Activated naive CD8-positive, alpha-beta T cell (primary cell): ENCODE results near the gene GRIK4.

ENCODE experiments used
- H3K27ac Mint-ChIP-seq: one replicate; pipeline ENCODE4 v1.8.0; 2021; ENCODE audit warnings: mixed read lengths
- H3K27me3 Mint-ChIP-seq: one replicate; pipeline ENCODE4 v1.8.0; 2021; ENCODE audit warnings: mixed read lengths
- H3K36me3 Mint-ChIP-seq: one replicate; pipeline ENCODE4 v1.8.0; 2021; ENCODE audit warnings: mixed read lengths
- H3K4me1 Mint-ChIP-seq: one replicate; pipeline ENCODE4 v1.8.0; 2021; ENCODE audit warnings: low read depth, mixed read lengths
- H3K4me3 Mint-ChIP-seq: one replicate; pipeline ENCODE4 v1.8.0; 2021; ENCODE audit warnings: mild to moderate bottlenecking, mixed read lengths
- H3K9me3 Mint-ChIP-seq: one replicate; pipeline ENCODE4 v1.8.0; 2021; ENCODE audit warnings: low read depth, mixed read lengths

The GRIK4 gene

GRCh38 chr11:120626791-120627190 is 115.2 kb downstream of the GRIK4 start:
- Mint-ChIP-seq H3K27me3 (peaks cover 2% of the 10 kb centered on the region), H3K4me3 (no peak overlapping the region), H3K36me3 (no peaks in the 10 kb centered on the region), H3K4me1 (no peaks in the 10 kb centered on the region), H3K9me3 (no peaks in the 10 kb centered on the region), H3K27ac (no peak overlapping the region)

GRCh38 chr11:120627327-120628163 is 116.0 kb downstream of the GRIK4 start:
- Mint-ChIP-seq H3K4me1 (no peaks in the 10 kb centered on the region), H3K27ac (no peak overlapping the region), H3K9me3 (no peaks in the 10 kb centered on the region), H3K4me3 (no peak overlapping the region), H3K36me3 (no peaks in the 10 kb centered on the region), H3K27me3 (peaks cover 2% of the 10 kb centered on the region)

- Mint-ChIP-seq H3K36me3 (no peaks in the 10 kb centered on the region), H3K4me3 (no peak overlapping the region), H3K4me1 (peaks cover 2% of the 10 kb centered on the region), H3K9me3 (no peaks in the 10 kb centered on the region), H3K27ac (no peak overlapping the region), H3K27me3 (peaks cover 2% of the 10 kb centered on the region)
Measured at GRCh38 chr11:120629407-120630080, 118.0 kb downstream of the GRIK4 start.

- H3K4me1 Mint-ChIP-seq: peaks cover 2% of the 10 kb centered on the region
- H3K36me3 Mint-ChIP-seq: no peaks in the 10 kb centered on the region
- H3K27ac Mint-ChIP-seq: no peak overlapping the region
- no peak overlapping the region for H3K4me3 Mint-ChIP-seq
- peaks cover 2% of the 10 kb centered on the region for H3K27me3 Mint-ChIP-seq
- no peaks in the 10 kb centered on the region for H3K9me3 Mint-ChIP-seq
Measured at GRCh38 chr11:120630122-120630521, 118.6 kb downstream of the GRIK4 start.

- no peaks in the 10 kb centered on the region for H3K36me3 Mint-ChIP-seq
- H3K27ac Mint-ChIP-seq: no peak overlapping the region
- H3K4me1 Mint-ChIP-seq: peaks cover 2% of the 10 kb centered on the region
- H3K27me3 Mint-ChIP-seq: peaks cover 4% of the 10 kb centered on the region
- H3K9me3 Mint-ChIP-seq: no peaks in the 10 kb centered on the region
- no peak overlapping the region for H3K4me3 Mint-ChIP-seq
Measured at GRCh38 chr11:120632579-120632978, 121.0 kb downstream of the GRIK4 start.

- Mint-ChIP-seq H3K4me3 (no peak overlapping the region), H3K4me1 (peaks cover 2% of the 10 kb centered on the region), H3K27me3 (peaks cover 4% of the 10 kb centered on the region), H3K9me3 (no peaks in the 10 kb centered on the region), H3K27ac (no peak overlapping the region), H3K36me3 (no peaks in the 10 kb centered on the region)
Measured at GRCh38 chr11:120633616-120634393, 122.3 kb downstream of the GRIK4 start.

- Mint-ChIP-seq H3K27ac (no peak overlapping the region), H3K9me3 (no peaks in the 10 kb centered on the region), H3K36me3 (no peaks in the 10 kb centered on the region), H3K4me3 (no peak overlapping the region), H3K27me3 (peaks cover 8% of the 10 kb centered on the region), H3K4me1 (peaks cover 2% of the 10 kb centered on the region)
Measured at GRCh38 chr11:120634706-120635105, 123.2 kb downstream of the GRIK4 start.

GRCh38 chr11:120635136-120635810 is 123.7 kb downstream of the GRIK4 start:
- Mint-ChIP-seq H3K4me3 (no peak overlapping the region), H3K36me3 (no peaks in the 10 kb centered on the region), H3K27ac (no peak overlapping the region), H3K9me3 (no peaks in the 10 kb centered on the region), H3K4me1 (peaks cover 2% of the 10 kb centered on the region), H3K27me3 (peaks cover 8% of the 10 kb centered on the region)

GRCh38 chr11:120637131-120637530 is 125.6 kb downstream of the GRIK4 start:
- Mint-ChIP-seq H3K4me1 (peaks cover 2% of the 10 kb centered on the region), H3K4me3 (no peak overlapping the region), H3K36me3 (no peaks in the 10 kb centered on the region), H3K27me3 (peaks cover 13% of the 10 kb centered on the region), H3K9me3 (no peaks in the 10 kb centered on the region), H3K27ac (no peak overlapping the region)

- Mint-ChIP-seq H3K36me3 (no peaks in the 10 kb centered on the region), H3K4me3 (no peak overlapping the region), H3K4me1 (no peaks in the 10 kb centered on the region), H3K27ac (no peak overlapping the region), H3K27me3 (peaks cover 14% of the 10 kb centered on the region), H3K9me3 (no peaks in the 10 kb centered on the region)
Measured at GRCh38 chr11:120642196-120642894, 130.8 kb downstream of the GRIK4 start.

GRCh38 chr11:120643284-120643683 is 131.7 kb downstream of the GRIK4 start:
- Mint-ChIP-seq H3K4me1 (no peaks in the 10 kb centered on the region), H3K27me3 (peaks cover 14% of the 10 kb centered on the region), H3K9me3 (no peaks in the 10 kb centered on the region), H3K36me3 (no peaks in the 10 kb centered on the region), H3K27ac (no peak overlapping the region), H3K4me3 (no peak overlapping the region)

- no peak overlapping the region for H3K27ac Mint-ChIP-seq
- peaks cover 11% of the 10 kb centered on the region for H3K27me3 Mint-ChIP-seq
- no peaks in the 10 kb centered on the region for H3K9me3 Mint-ChIP-seq
- no peaks in the 10 kb centered on the region for H3K36me3 Mint-ChIP-seq
- no peaks in the 10 kb centered on the region for H3K4me1 Mint-ChIP-seq
- H3K4me3 Mint-ChIP-seq: no peak overlapping the region
Measured at GRCh38 chr11:120645639-120646038, 134.1 kb downstream of the GRIK4 start.

- H3K4me3 Mint-ChIP-seq: no peak overlapping the region
Measured at GRCh38 chr11:120646206-120646605, 134.7 kb downstream of the GRIK4 start.

GRCh38 chr11:120647681-120648080 is 136.1 kb downstream of the GRIK4 start:
- Mint-ChIP-seq H3K4me3 (no peak overlapping the region), H3K4me1 (no peaks in the 10 kb centered on the region), H3K36me3 (no peaks in the 10 kb centered on the region), H3K9me3 (no peaks in the 10 kb centered on the region), H3K27me3 (peaks cover 5% of the 10 kb centered on the region), H3K27ac (no peak overlapping the region)

More at GRCh38 chr11:120646206-120646605, 134.7 kb downstream of the GRIK4 start:
- Mint-ChIP-seq H3K27ac (no peak overlapping the region), H3K4me1 (no peaks in the 10 kb centered on the region), H3K36me3 (no peaks in the 10 kb centered on the region), H3K9me3 (no peaks in the 10 kb centered on the region), H3K27me3 (peaks cover 11% of the 10 kb centered on the region)
